ENCODE data around the gene TMEM178B.

- TF ChIP-seq, protein P1, sequence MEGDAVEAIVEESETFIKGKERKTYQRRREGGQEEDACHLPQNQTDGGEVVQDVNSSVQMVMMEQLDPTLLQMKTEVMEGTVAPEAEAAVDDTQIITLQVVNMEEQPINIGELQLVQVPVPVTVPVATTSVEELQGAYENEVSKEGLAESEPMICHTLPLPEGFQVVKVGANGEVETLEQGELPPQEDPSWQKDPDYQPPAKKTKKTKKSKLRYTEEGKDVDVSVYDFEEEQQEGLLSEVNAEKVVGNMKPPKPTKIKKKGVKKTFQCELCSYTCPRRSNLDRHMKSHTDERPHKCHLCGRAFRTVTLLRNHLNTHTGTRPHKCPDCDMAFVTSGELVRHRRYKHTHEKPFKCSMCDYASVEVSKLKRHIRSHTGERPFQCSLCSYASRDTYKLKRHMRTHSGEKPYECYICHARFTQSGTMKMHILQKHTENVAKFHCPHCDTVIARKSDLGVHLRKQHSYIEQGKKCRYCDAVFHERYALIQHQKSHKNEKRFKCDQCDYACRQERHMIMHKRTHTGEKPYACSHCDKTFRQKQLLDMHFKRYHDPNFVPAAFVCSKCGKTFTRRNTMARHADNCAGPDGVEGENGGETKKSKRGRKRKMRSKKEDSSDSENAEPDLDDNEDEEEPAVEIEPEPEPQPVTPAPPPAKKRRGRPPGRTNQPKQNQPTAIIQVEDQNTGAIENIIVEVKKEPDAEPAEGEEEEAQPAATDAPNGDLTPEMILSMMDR (IDR thresholded peaks at IDR 0.05; ENCODE audit: poor library complexity, severe bottlenecking), result no peak
- TF ChIP-seq REST (IDR thresholded peaks at IDR 0.05; ENCODE audit: borderline replicate concordance), result no peak
- no peak for TF ChIP-seq TAF1 (IDR thresholded peaks at IDR 0.05; ENCODE audit: low read depth)
- no peak for TF ChIP-seq RAD21 (conservative IDR thresholded peaks at IDR 0.05)
- TF ChIP-seq POLR2AphosphoS5 (IDR thresholded peaks at IDR 0.05), result no peak
- no peak for TF ChIP-seq EZH2 (IDR thresholded peaks at IDR 0.05; ENCODE audit: borderline replicate concordance, insufficient read depth, low read length, poor library complexity, severe bottlenecking)
- TF ChIP-seq EP300 (conservative IDR thresholded peaks at IDR 0.05; ENCODE audit: poor library complexity, severe bottlenecking), result no peak
These were observed 452.2 kb downstream of the TMEM178B start for GRCh38 chr7:141525973-141526514.

All from neural cell (in vitro differentiated cells).